ENCODE data around the gene ARHGEF38.

The ARHGEF38 gene

GRCh38 chr4:105619188-105619931, 66.9 kb downstream of the ARHGEF38 start:
- DNase-seq: peak; percentile 75

GRCh38 chr4:105620640-105621323, 68.4 kb downstream of the ARHGEF38 start:
- DNase-seq: no peak

GRCh38 chr4:105622269-105622668, 69.8 kb downstream of the ARHGEF38 start:
- no peak for DNase-seq

GRCh38 chr4:105623099-105623498, 70.7 kb downstream of the ARHGEF38 start:
- no peak for DNase-seq

GRCh38 chr4:105624530-105624929, 72.1 kb downstream of the ARHGEF38 start:
- DNase-seq: no peak

- DNase-seq: no peak
Observed at GRCh38 chr4:105625214-105625613, 72.8 kb downstream of the ARHGEF38 start.

- no peak for DNase-seq
Observed at GRCh38 chr4:105626846-105627245, 74.4 kb downstream of the ARHGEF38 start.

- DNase-seq: no peak
Observed at GRCh38 chr4:105627620-105628019, 75.2 kb downstream of the ARHGEF38 start.

- no peak for DNase-seq
Observed at GRCh38 chr4:105630670-105631655, 78.5 kb downstream of the ARHGEF38 start.

GRCh38 chr4:105631818-105632400, 79.5 kb downstream of the ARHGEF38 start:
- no peak for DNase-seq

- DNase-seq: no peak
Observed at GRCh38 chr4:105632599-105632998, 80.2 kb downstream of the ARHGEF38 start.

- no peak for DNase-seq
Observed at GRCh38 chr4:105633241-105633640, 80.8 kb downstream of the ARHGEF38 start.

- DNase-seq: no peak
Observed at GRCh38 chr4:105634402-105635080, 82.1 kb downstream of the ARHGEF38 start.

- DNase-seq: peak; percentile 54
Observed at GRCh38 chr4:105637408-105638176, 85.2 kb downstream of the ARHGEF38 start.

GRCh38 chr4:105641845-105642244, 89.4 kb downstream of the ARHGEF38 start:
- DNase-seq: peak; percentile 62

GRCh38 chr4:105644257-105644656, 91.8 kb downstream of the ARHGEF38 start:
- peak; percentile 21 for DNase-seq

GRCh38 chr4:105645440-105645839, 93.0 kb downstream of the ARHGEF38 start:
- DNase-seq: no peak

GRCh38 chr4:105650190-105650589, 97.8 kb downstream of the ARHGEF38 start:
- DNase-seq: no peak

GRCh38 chr4:105651884-105652283, 99.5 kb downstream of the ARHGEF38 start:
- no peak for DNase-seq

- DNase-seq: no peak
Observed at GRCh38 chr4:105652286-105652888, 100.0 kb downstream of the ARHGEF38 start.

All from NCI-H1105 treated with DMSO at 0.1 percent for 48 hours (cell line).